ENCODE results near the gene PPFIBP2.
A peak's percentile ranks its signal among the peaks of the same experiment; 100 is the strongest.

The PPFIBP2 gene

GRCh38 chr11:7671347-7672215 lies 157.8 kb downstream of the PPFIBP2 start:
- DNase-seq, result no peak

DNA sequence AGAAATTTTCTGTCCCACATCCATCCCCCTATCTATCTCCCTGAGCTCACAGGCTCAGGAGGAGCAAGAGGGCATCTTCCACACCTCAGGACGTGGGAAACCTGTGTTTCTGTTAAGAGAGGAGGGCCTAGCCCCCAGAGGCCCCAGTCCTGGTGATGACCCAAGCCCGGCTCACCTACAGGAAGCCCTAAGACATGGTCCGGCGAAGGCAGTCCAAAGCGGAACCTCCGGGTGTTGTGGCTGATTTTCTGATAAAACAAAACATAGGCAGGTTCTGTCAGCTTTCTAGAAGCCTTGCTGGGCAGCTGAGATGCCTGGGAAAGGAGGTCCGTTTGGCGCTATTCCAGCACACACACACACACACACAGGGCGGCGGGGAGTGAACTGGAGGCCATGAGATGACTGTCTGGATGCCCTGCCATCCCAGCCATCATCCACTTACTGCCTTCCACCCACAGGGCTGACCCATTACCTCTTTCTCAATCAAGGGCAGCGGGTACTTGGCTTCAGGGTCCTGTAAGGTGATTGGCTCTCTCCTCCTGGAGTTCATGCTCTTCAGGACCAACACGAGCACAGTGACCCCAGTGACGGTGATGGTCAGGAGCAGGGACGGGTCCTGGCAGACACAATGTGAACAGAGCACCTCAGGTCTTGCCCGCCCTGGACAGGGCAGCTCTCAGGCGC lies 158.6 kb downstream of the PPFIBP2 start:
- DNase-seq, result no peak

DNA sequence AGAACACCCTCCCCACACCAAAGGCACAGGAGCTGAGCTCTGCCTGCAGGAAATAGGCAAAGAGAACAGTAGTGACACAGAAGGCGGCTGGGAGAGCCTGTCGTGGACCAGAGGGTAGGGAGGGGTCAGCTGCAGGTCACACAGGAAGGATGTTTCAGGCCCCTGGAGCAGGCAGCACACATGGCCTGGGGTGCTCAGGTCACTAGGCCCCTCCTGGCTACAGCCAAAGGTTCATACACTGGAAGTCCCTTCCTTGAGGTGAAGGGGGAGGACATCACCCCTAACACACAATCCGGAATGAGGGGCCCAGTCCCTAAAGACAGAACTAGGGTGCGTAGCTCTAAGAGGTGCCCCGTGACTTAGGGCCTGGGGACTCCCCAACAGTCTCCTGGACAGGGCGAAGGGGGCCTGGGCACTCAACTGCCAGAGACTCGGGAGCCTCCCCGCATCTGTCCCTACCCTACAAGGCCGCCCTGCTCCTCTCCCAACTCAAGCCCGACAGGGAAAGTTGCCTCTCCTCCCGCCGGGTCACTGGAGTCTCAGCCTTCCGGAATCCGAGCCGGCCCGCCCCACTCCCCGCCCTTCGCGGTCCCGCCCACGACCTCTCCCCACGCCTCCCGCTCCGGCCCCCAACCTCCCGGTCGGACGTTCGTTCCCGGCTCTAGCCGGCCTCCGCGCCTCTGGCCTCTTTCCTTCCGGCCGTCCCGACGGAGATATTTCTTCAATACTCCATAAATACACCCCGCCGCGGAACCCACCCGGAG lies 159.3 kb downstream of the PPFIBP2 start, which contains the start of gene CYB5R2:
Gene CYB5R2, minus strand, starts transcription at position 541 of the 764 bp plus-strand sequence. CDS start 675 bp downstream, outside the sequence.
- DNase-seq, result peak; percentile 88

DNA sequence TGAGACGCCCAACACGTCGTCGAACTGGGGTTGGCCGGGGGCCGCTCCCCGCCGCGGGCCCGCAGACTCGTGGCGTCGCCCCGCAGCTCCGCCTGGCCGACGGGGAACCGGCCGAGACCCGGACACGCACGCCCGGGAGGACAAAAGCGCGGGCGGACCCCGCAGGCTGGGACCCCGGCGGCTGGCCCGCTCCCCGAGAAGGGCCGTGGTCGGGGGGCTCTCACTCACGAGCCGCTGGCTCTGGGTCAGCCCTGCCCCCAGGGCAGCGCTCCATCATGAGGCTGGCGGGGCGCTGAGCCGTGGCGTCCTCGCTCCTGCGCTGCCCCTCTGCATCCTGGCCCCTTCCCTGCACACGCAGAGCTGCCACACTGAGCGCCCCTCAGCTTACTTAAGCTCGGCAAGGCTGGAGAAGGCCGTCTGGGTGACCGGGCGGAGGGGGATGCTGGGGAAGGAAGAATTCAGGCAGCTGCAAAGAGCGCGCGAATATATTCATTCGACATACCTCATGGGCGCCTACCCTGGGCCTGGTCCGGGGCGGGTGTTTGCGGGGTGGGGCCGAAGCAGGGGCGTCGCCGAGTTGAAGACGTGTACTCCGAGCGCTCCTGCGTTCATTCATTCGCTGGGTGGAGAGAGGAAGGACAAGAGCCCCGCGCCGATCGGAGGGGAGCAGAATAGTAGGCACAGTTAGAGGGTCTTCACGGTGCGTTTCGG lies 160.1 kb downstream of the PPFIBP2 start:
- DNase-seq, result peak; percentile 74

- DNase-seq, result no peak
These were observed 161.8 kb downstream of the PPFIBP2 start for GRCh38 chr11:7675631-7676030.

DNA sequence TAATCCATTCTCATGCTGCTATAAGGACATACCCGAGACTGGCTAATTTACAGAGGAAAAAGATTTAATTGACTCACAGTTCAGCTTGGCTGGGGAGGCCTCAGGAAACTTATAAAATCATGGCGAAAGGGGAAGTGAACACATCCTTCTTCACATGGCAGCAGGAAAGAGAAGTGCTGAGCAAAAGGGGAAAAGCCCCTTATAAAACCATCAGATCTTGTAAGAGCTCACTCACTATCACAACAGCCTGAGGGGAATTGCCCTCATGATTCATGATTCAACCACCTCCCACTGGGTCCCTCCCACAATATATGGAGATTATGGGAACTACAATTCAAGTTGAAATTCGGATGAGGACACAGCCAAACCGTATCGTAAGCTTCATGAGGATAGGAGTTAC lies 163.3 kb downstream of the PPFIBP2 start:
- no peak for DNase-seq

GRCh38 chr11:7677796-7678201 lies 164.0 kb downstream of the PPFIBP2 start:
- DNase-seq, result no peak

- no peak for DNase-seq
These were observed 169.8 kb downstream of the PPFIBP2 start for GRCh38 chr11:7683571-7683970.

GRCh38 chr11:7686761-7687160 lies 173.0 kb downstream of the PPFIBP2 start:
- no peak for DNase-seq

DNA sequence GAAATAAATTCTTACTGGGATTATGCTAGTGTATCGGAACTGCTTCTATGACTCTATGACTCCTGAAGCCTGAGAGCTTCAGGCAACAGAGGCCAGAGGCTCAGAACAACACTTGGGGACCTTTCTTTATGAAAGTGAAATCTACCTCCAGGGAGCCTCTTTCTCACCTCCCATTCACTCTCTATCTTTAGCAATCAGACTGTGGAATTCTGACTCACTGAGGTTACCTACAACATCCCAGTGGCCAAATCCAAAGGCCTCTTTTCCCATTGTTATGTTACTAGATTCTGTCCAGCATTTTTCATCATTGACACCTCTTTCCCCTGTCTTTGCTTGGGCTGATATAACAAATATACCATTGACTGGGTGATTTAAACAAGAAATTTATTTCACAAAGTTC lies 173.6 kb downstream of the PPFIBP2 start:
- DNase-seq, result no peak

- DNase-seq, result no peak
These were observed 174.5 kb downstream of the PPFIBP2 start for GRCh38 chr11:7688238-7688826.

DNA sequence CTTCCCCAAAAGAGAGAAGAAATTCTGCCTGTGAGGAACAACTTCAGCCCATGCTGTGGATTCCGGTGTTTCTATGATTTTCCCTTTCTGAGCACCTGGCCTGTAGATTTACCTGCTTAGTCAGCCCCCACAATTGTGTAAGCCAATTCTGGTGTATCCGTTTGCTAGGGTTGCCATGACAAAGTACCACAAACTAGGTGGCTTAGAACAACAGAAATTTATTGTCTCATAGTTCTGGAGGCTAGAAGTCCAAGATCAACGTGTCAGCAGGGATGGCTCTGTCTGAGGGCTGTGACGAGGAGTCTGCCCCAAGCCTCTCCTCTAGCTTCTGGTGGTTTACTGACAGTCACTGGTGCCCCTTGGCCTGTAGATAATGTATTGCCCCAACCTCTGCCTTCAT lies 175.4 kb downstream of the PPFIBP2 start:
- DNase-seq, result no peak

DNA sequence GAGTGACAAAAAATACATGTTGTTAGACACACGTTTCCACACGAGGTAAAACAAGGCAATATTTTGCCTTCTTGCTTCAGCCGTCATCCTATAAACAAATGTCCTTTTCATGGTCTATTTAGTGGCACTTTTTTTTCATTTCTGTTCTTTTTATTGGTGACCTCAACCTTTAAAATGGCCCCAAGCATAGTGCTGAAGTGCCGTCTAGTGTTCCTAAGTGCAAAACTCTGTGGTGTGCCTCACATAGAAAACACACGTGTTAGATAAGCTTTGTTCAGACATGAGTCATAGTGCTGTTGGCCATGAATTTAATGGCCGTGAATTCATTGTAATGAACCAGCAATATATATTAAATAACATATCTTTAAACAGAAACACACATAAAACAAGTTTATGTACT lies 176.8 kb downstream of the PPFIBP2 start:
- no peak for DNase-seq

- DNase-seq, result no peak
These were observed 178.1 kb downstream of the PPFIBP2 start for GRCh38 chr11:7691759-7692350.

GRCh38 chr11:7692426-7692825 lies 178.6 kb downstream of the PPFIBP2 start:
- no peak for DNase-seq

DNA sequence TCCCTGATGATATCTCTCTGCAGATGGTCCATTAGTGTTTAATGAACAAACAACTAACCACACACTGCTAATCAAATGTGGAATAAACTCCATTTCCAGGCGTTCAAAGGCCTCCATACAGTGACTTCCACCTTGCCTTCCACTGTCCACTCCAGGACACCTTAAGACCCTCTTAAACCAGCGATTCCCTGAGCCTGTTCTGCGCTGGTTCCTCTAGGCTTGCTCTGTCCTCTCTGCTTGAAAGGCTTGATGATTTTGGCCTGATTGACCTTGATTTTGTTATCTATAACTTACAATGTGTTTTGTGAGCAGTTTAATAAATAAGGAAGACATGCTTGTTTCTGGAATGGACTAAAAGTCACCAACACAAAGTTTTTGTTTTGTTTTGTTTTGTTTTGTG lies 180.4 kb downstream of the PPFIBP2 start:
- DNase-seq, result no peak

DNA sequence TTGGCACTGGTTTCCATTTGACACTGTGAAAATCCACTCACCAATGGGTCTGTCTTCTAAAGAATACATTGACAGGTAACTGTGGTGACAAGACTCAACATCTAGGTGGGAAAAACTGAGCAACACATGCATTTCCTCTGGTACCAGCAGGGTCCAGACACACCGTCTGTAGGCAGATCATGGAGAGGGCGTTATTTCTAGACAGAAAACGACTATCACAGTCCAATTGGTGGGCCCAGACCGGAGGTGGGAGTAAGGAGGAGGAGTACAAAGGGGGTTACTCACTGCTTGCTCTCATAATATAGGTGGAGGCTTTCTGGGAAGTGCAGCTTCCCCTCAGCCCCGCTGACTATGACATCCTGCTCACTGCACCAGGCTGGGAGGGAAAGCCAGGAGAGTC lies 182.6 kb downstream of the PPFIBP2 start:
- DNase-seq, result no peak
